ENCODE results near the gene HOXC9. TPM values are rescaled to one million over a fixed set of nuclear protein-coding genes. Genes with fewer than 3 reads are reported as not detected.

Gene HOXC9
- total and polyA plus RNA-seq, 2 of the 8 experiments (the other 6 are each of a cell fraction or from before 2014, with no cell fraction given), result not detected

- Histone ChIP-seq H3K36me3 (ENCODE audit: control insufficient read depth in 2 of 4, insufficient read depth in 4 of 4, low read length in 3 of 4) (peaks cover 0 to 5% (median 0%) of the 10 kb centered on the region in 4 experiments; a peak in 1 of 8 replicates), H3K79me2 (ENCODE audit: control insufficient read depth in 1 of 2, insufficient read depth in 2 of 2, low read length in 2 of 2) (no peaks in the 10 kb centered on the region), H2BK20ac (ENCODE audit: low read length) (no peak overlapping the region), H3K23ac (ENCODE audit: insufficient read length) (no peak overlapping the region), H3K4ac (replicated peaks; ENCODE audit: insufficient read length, low read depth, low read length) (no peak overlapping the region), H3K9ac (replicated peaks in 1 of 4; ENCODE audit: extremely low read depth in 1 of 4, low read depth in 3 of 4, low read length in 3 of 4) (no peak overlapping the region), H2BK120ac (replicated peaks; ENCODE audit: low read depth, low read length) (no peak overlapping the region), H3K56ac (replicated peaks; ENCODE audit: insufficient read length, low read depth, low read length) (no peak overlapping the region), H3K9me3 (ENCODE audit: insufficient read depth in 2 of 2, low read depth in 1 of 2, low read length in 1 of 2) (no peaks in the 10 kb centered on the region; a peak in 2 of 4 replicates), H2BK15ac (ENCODE audit: low read length) (no peak overlapping the region), H3K4me1 (replicated peaks in 1 of 4; ENCODE audit: control insufficient read depth in 3 of 4, insufficient read depth in 4 of 4, low read length in 3 of 4) (no peaks in the 10 kb centered on the region; a peak in 2 of 7 replicates), H3K79me1 (ENCODE audit: low read depth, low read length) (no peaks in the 10 kb centered on the region), H4K5ac (ENCODE audit: insufficient read length, low read depth, low read length) (no peak overlapping the region), H3K27me3 (replicated peaks in 1 of 4; ENCODE audit: control insufficient read depth in 3 of 4, extremely low read depth in 1 of 4, insufficient read depth in 3 of 4, low read length in 3 of 4) (peaks cover 95 to 100% (median 99%) of the 10 kb centered on the region in 4 experiments), H3K14ac (ENCODE audit: insufficient read length) (no peak overlapping the region), H2BK5ac (ENCODE audit: low read depth, low read length) (no peak overlapping the region), H4K20me1 (replicated peaks in 1 of 2; ENCODE audit: control insufficient read depth in 1 of 2, insufficient read depth in 2 of 2, low read length in 2 of 2) (peaks cover 9 to 20% of the 10 kb centered on the region in 2 experiments), H2BK12ac (ENCODE audit: low read depth, low read length) (no peak overlapping the region), H2AK5ac (ENCODE audit: low read depth, low read length) (no peak overlapping the region), H4K8ac (ENCODE audit: extremely low read depth, insufficient read depth, low read length) (no peak overlapping the region), H3K27ac (ENCODE audit: low read depth, low read length) (no peak overlapping the region), H3K23me2 (ENCODE audit: low read depth, low read length) (no peaks in the 10 kb centered on the region), H3K4me2 (ENCODE audit: insufficient read depth in 1 of 2, low read depth in 2 of 2, low read length in 2 of 2) (no peak overlapping the region), H3K4me3 (ENCODE audit: extremely low read depth in 1 of 4, insufficient read depth in 2 of 4, low read depth in 3 of 4, low read length in 4 of 4) (no peak overlapping the region), H3K18ac (ENCODE audit: extremely low read depth, low read length) (no peak overlapping the region), H2AFZ (ENCODE audit: low read length) (no peak overlapping the region), H4K91ac (replicated peaks; ENCODE audit: insufficient read length, low read length) (no peak overlapping the region)
- ChIA-PET POLR2A (ENCODE audit: partially characterized antibody) (interaction anchor here (1.6 kb wide), 1 partner anchor 15 kb away, joined by 3 read pairs; no protein-coding TSS in a partner anchor), CTCF (ENCODE audit: partially characterized antibody) (interaction anchor here (0.8 to 20.0 kb wide), 10 partner anchors 8 to 169 kb away, joined by 3 to 339 read pairs (median 4); partner anchors contain the start of gene SMUG1)
- DNase-seq (ENCODE audit: low read depth in 1 of 2, low spot score in 2 of 2), result no peak
- peak; percentile 91 for TF ChIP-seq SUZ12 (IDR thresholded peaks at IDR 0.05; ENCODE audit: low read length)
- TF ChIP-seq RNF2 (IDR thresholded peaks at IDR 0.05; ENCODE audit: borderline replicate concordance, low read depth, low read length, missing control alignments, poor library complexity, severe bottlenecking), result peak; percentile 51
- TF ChIP-seq EZH2 (IDR thresholded peaks at IDR 0.05; ENCODE audit: low read depth, low read length, severe bottlenecking), result peak; percentile 82
- TF ChIP-seq SP2 (IDR thresholded peaks at IDR 0.05; ENCODE audit: low read length), result no peak
- no peak for TF ChIP-seq TBP (IDR thresholded peaks at IDR 0.05; ENCODE audit: low read depth, low read length)
- FAIRE-seq, result no peak
- WGBS, 2 experiments (ENCODE audit: extremely low coverage in 1 of 2, insufficient coverage in 1 of 2, insufficient read length in 1 of 2, insufficient replicate concordance in 2 of 2, low coverage in 1 of 2, low lambda C conversion rate in 2 of 2, missing lambda C conversion rate in 1 of 2), result 23% methylated on average over 8 of the region's 9 CpGs; no CpG with 5 or more reads in 1 of the 2 experiments
Observed at GRCh38 chr12:54038871-54039414, 39.0 kb downstream of the HOXC9 start.
